IMR-90 (cell line): ENCODE results near the gene DEFB110. TPM values are rescaled to one million over a fixed set of nuclear protein-coding genes. Genes with fewer than 3 reads are reported as not detected.
A peak's percentile ranks its signal among the peaks of the same experiment; 100 is the strongest.

Source experiments
- ATAC-seq: fragments of 200-7000 bp; cut with Tn5 transposase; 2 replicates; pipeline ENCODE4 v1.9.1; 2020; ENCODE audit warnings: low read depth, mild to moderate bottlenecking, moderate library complexity
- BruUV-seq: library from RNA; stranded (reverse); fragments of 400-500 nt; replicated peaks from 2 replicates; lab custom pipeline; 2021; lab: Mats Ljungman, UMichigan
- CTCF ChIA-PET: fragments of 300-600 bp; formaldehyde crosslinking; extraction: SDS; loops from one replicate; lab custom pipeline; 2021; ENCODE audit warnings: antibody characterized with exemption; lab: Yijun Ruan, JAX
- POLR2A ChIA-PET: fragments of 300-600 bp; sonication (Branson Sonifier 250); formaldehyde crosslinking; loops from one replicate; lab custom pipeline; 2022; ENCODE audit warnings: antibody characterized with exemption; ENCODE audit not compliant: unreplicated experiment; lab: Charles Lee
- DNase-seq: peaks from one replicate; pipeline ENCODE4 v3.0.0; 2013
- H2AFZ ChIP-seq: replicated peaks from 2 replicates; pipeline ENCODE3; 2013; ENCODE audit warnings: low read length, mild to moderate bottlenecking; ENCODE audit not compliant: poor library complexity
- H2AK5ac ChIP-seq: 2 replicates; pipeline ENCODE4 v1.6.1; 2013; ENCODE audit warnings: low read depth, low read length, inconsistent platforms
- H2AK9ac ChIP-seq: replicated peaks from 2 replicates; pipeline ENCODE3; 2013; ENCODE audit warnings: mild to moderate bottlenecking, low read depth, low read length, moderate library complexity; ENCODE audit not compliant: poor library complexity
- H2BK120ac ChIP-seq: 2 replicates; pipeline ENCODE4 v1.6.1; 2013; ENCODE audit warnings: low read depth, low read length, inconsistent platforms
- H2BK15ac ChIP-seq: 3 replicates; pipeline ENCODE4 v1.6.1; 2013; ENCODE audit warnings: low read depth, low read length, inconsistent platforms
- H2BK20ac ChIP-seq: 2 replicates; pipeline ENCODE4 v1.6.1; 2013; ENCODE audit warnings: low read depth, mild to moderate bottlenecking, inconsistent platforms, low read length, moderate library complexity
- H2BK5ac ChIP-seq: 2 replicates; pipeline ENCODE4 v1.6.1; 2013; ENCODE audit warnings: mild to moderate bottlenecking, low read depth, low read length, inconsistent platforms; ENCODE audit not compliant: poor library complexity, severe bottlenecking
- H3K14ac ChIP-seq: replicated peaks from 2 replicates; pipeline ENCODE4 v1.6.1; 2013; ENCODE audit warnings: low read depth, low read length, inconsistent platforms
- H3K18ac ChIP-seq: 2 replicates; pipeline ENCODE4 v1.6.1; 2013; ENCODE audit warnings: low read depth, low read length, control low read depth
- H3K23ac ChIP-seq: 2 replicates; pipeline ENCODE4 v1.6.1; 2013; ENCODE audit warnings: low read depth, low read length, inconsistent platforms
- H3K27ac ChIP-seq: 2 replicates; pipeline ENCODE4 v1.5.1; 2013; ENCODE audit warnings: mild to moderate bottlenecking, control low read depth, low read length; ENCODE audit not compliant: insufficient read depth
- H3K27me3 ChIP-seq: 2 replicates; pipeline ENCODE4 v1.6.1; 2013; ENCODE audit warnings: low read length; ENCODE audit not compliant: control insufficient read depth, insufficient read depth
- H3K36me3 ChIP-seq: 2 replicates; pipeline ENCODE4 v1.6.1; 2013; ENCODE audit warnings: low read length, mixed read lengths; ENCODE audit not compliant: control insufficient read depth, insufficient read depth
- H3K4ac ChIP-seq: 2 replicates; pipeline ENCODE4 v1.6.1; 2013; ENCODE audit warnings: low read depth, low read length, inconsistent platforms
- H3K4me1 ChIP-seq: 2 replicates; pipeline ENCODE4 v1.6.1; 2013; ENCODE audit warnings: low read length, mixed read lengths; ENCODE audit not compliant: control insufficient read depth, insufficient read depth
- H3K4me2 ChIP-seq: 2 replicates; pipeline ENCODE4 v1.6.1; 2013; ENCODE audit warnings: low read depth, mild to moderate bottlenecking, control low read depth, low read length, moderate library complexity
- H3K4me3 ChIP-seq: 2 replicates; pipeline ENCODE4 v1.5.1; 2013; ENCODE audit warnings: low read depth, mild to moderate bottlenecking, control low read depth, low read length, moderate library complexity; ENCODE audit not compliant: insufficient read depth
- H3K56ac ChIP-seq: 2 replicates; pipeline ENCODE4 v1.6.1; 2013; ENCODE audit warnings: low read length, inconsistent platforms; ENCODE audit not compliant: insufficient read depth; ENCODE audit errors: extremely low read depth
- H3K79me1 ChIP-seq, 2 experiments: 2 replicates each; pipeline ENCODE4 v1.6.1; 2013; ENCODE audit warnings: low read length in 2 of 2, inconsistent platforms in 1 of 2, low read depth in 1 of 2
- H3K9ac ChIP-seq: 2 replicates; pipeline ENCODE4 v1.6.1; 2013; ENCODE audit warnings: low read depth, low read length, control low read depth
- H3K9me1 ChIP-seq: 2 replicates; pipeline ENCODE4 v1.6.1; 2013; ENCODE audit warnings: low read length, inconsistent platforms; ENCODE audit not compliant: insufficient read depth
- H3K9me3 ChIP-seq: 2 replicates; pipeline ENCODE4 v1.6.1; 2013; ENCODE audit warnings: low read length; ENCODE audit not compliant: control insufficient read depth, insufficient read depth
- H4K20me1 ChIP-seq: 2 replicates; pipeline ENCODE4 v1.6.1; 2013; ENCODE audit warnings: low read length, inconsistent platforms; ENCODE audit not compliant: insufficient read depth
- H4K5ac ChIP-seq: 2 replicates; pipeline ENCODE4 v1.6.1; 2013; ENCODE audit warnings: mild to moderate bottlenecking, low read depth, low read length, control low read depth
- H4K8ac ChIP-seq, 2 experiments: 2 replicates each; pipeline ENCODE4 v1.6.1; 2013; ENCODE audit warnings: low read depth in 2 of 2, low read length in 2 of 2, control low read depth in 1 of 2, inconsistent platforms in 1 of 2
- H4K91ac ChIP-seq: 2 replicates; pipeline ENCODE4 v1.6.1; 2013; ENCODE audit warnings: low read depth, low read length, inconsistent platforms; ENCODE audit not compliant: insufficient read depth
- BHLHE40 ChIP-seq: fragments of 150-350 bp; IDR thresholded peaks from 2 replicates; pipeline ENCODE4 v1.6.1; 2016; ENCODE audit warnings: mild to moderate bottlenecking, low read depth, low read length
- CHD1 ChIP-seq: IDR thresholded peaks from 2 replicates; pipeline ENCODE4 v1.6.1; 2012; ENCODE audit warnings: low read depth, low read length, improper control_type of control experiment
- CTCF ChIP-seq: conservative IDR thresholded peaks from 2 replicates; pipeline ENCODE4 v1.5.1; 2012; ENCODE audit warnings: mild to moderate bottlenecking, low read depth, low read length, improper control_type of control experiment
- MAFK ChIP-seq: IDR thresholded peaks from 2 replicates; pipeline ENCODE4 v1.6.1; 2012; ENCODE audit warnings: low read depth, low read length, improper control_type of control experiment
- MAZ ChIP-seq: IDR thresholded peaks from 2 replicates; pipeline ENCODE4 v1.6.1; 2012; ENCODE audit warnings: low read depth, mild to moderate bottlenecking, low read length, improper control_type of control experiment, moderate library complexity, borderline replicate concordance
- NFE2L2 ChIP-seq: fragments of 150-350 bp; IDR thresholded peaks from 2 replicates; pipeline ENCODE4 v1.6.1; 2016; ENCODE audit warnings: low read depth, mild to moderate bottlenecking, low read length
- POLR2A ChIP-seq: IDR thresholded peaks from 2 replicates; pipeline ENCODE4 v1.6.1; 2012; ENCODE audit warnings: mild to moderate bottlenecking, low read depth, low read length
- RAD21 ChIP-seq: IDR thresholded peaks from 2 replicates; pipeline ENCODE4 v1.6.1; 2012; ENCODE audit warnings: low read length, improper control_type of control experiment
- RCOR1 ChIP-seq: IDR thresholded peaks from 2 replicates; pipeline ENCODE4 v1.6.1; 2012; ENCODE audit warnings: mild to moderate bottlenecking, low read length, improper control_type of control experiment; ENCODE audit not compliant: insufficient replicate concordance
- RFX5 ChIP-seq: IDR thresholded peaks from 2 replicates; pipeline ENCODE4 v1.8.0; 2012; ENCODE audit warnings: low read depth, mild to moderate bottlenecking, low read length, moderate library complexity
- SMC3 ChIP-seq: fragments of 150-350 bp; IDR thresholded peaks from 2 replicates; pipeline ENCODE4 v1.6.1; 2016; ENCODE audit warnings: low read depth, mild to moderate bottlenecking, antibody characterized with exemption, low read length, moderate library complexity
- USF2 ChIP-seq: fragments of 150-350 bp; IDR thresholded peaks from 2 replicates; pipeline ENCODE4 v1.6.1; 2017; ENCODE audit warnings: mild to moderate bottlenecking, antibody characterized with exemption, low read length, low read depth
- WGBS, 2 experiments: methylation state at CpG; one replicate each; pipeline versions ENCODE4 v1.1.5 to v1.1.7; 2013; ENCODE audit warnings: missing lambda C conversion rate in 2 of 2; ENCODE audit not compliant: insufficient read length in 1 of 2; ENCODE audit errors: extremely low coverage in 2 of 2; 5-methylcytosine and 5-hydroxymethylcytosine counted together
- dilution Hi-C: fragments of 300-500 bp; cut with HindIII; formaldehyde crosslinking; loops from one replicate; pipeline ENCODE4 v1.14.3; 2018; ENCODE audit warnings: low sequenced_read_pairs; ENCODE audit not compliant: unreplicated experiment
- in situ Hi-C: fragments of 300-500 bp; cut with MboI; formaldehyde crosslinking; loops from 3 replicates; pipeline ENCODE4 v1.14.3; 2019; ENCODE audit warnings: low sequenced_read_pairs, inconsistent platforms, mixed read lengths
- intact Hi-C: fragments of 100-400 bp; cut with micrococcal nuclease; formaldehyde crosslinking; loops from 2 replicates; pipeline ENCODE4 v1.10.0; 2022
- polyA plus RNA-seq, 3 experiments: library from polyadenylated mRNA; depleted of rRNA; stranded (reverse); fragments of >200 nt; gene quantifications; 2 replicates each; pipeline ENCODE4 v1.2.3, GENCODE V29; 2012; ENCODE audit warnings: low replicate concordance in 1 of 3
- total RNA-seq: library from RNA; depleted of rRNA; stranded (reverse); fragments of >200 nt; gene quantifications from 2 replicates; pipeline ENCODE4 v1.2.3, GENCODE V29; 2012
- TF ChIP-seq, protein P1 (sequence below): fragments of 150-350 bp; IDR thresholded peaks from 2 replicates; pipeline ENCODE4 v1.6.1; 2016; ENCODE audit warnings: low read depth, mild to moderate bottlenecking, low read length, moderate library complexity, borderline replicate concordance

DEFB110 gene
- total and polyA plus RNA-seq, 2 of the 4 experiments (the other 2 are of a cell fraction) = not detected

- no peaks in the 10 kb centered on the region for H3K9me3 ChIP-seq
- in situ Hi-C loops (no loop called here), intact Hi-C loops (no loop called here), dilution Hi-C loops (no loop called here)
- CTCF ChIA-PET = no interaction called here
- POLR2A ChIA-PET = no interaction called here
- no peak overlapping the region for H4K5ac ChIP-seq
- no peaks in the 10 kb centered on the region for H3K4me1 ChIP-seq
- no peak overlapping the region for H3K14ac ChIP-seq
- no peak overlapping the region for H2AFZ ChIP-seq
- WGBS, 2 experiments = no CpG with 5 or more reads among the region's 2 CpGs
- H2AK5ac ChIP-seq = no peak overlapping the region
- H2AK9ac ChIP-seq = no peak overlapping the region
- no peak overlapping the region for H3K9ac ChIP-seq
- H3K4ac ChIP-seq = no peak overlapping the region
- no peaks in the 10 kb centered on the region for H4K20me1 ChIP-seq
- BruUV-seq = no TSS peak
- H4K91ac ChIP-seq = no peak overlapping the region
- no peak overlapping the region for H3K23ac ChIP-seq
- H3K4me2 ChIP-seq = no peak overlapping the region
- no peak overlapping the region for H3K56ac ChIP-seq
- H3K18ac ChIP-seq = no peak overlapping the region
- H3K27me3 ChIP-seq = no peaks in the 10 kb centered on the region
- TF ChIP-seq USF2 (no peak), POLR2A (no peak), SMC3 (no peak), CHD1 (no peak), MAZ (no peak), NFE2L2 (no peak), CTCF (no peak; the same call in 1 of the 2 replicates), RFX5 (no peak), BHLHE40 (no peak), RCOR1 (no peak), MAFK (no peak), RAD21 (no peak)
- TF ChIP-seq, protein P1, sequence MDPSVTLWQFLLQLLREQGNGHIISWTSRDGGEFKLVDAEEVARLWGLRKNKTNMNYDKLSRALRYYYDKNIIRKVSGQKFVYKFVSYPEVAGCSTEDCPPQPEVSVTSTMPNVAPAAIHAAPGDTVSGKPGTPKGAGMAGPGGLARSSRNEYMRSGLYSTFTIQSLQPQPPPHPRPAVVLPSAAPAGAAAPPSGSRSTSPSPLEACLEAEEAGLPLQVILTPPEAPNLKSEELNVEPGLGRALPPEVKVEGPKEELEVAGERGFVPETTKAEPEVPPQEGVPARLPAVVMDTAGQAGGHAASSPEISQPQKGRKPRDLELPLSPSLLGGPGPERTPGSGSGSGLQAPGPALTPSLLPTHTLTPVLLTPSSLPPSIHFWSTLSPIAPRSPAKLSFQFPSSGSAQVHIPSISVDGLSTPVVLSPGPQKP = no peak
- H2BK15ac ChIP-seq = no peak overlapping the region
- H4K8ac ChIP-seq = no peak overlapping the region
- H3K4me3 ChIP-seq = no peak overlapping the region
- no peaks in the 10 kb centered on the region for H3K9me1 ChIP-seq
- H3K27ac ChIP-seq = no peak overlapping the region
- H2BK5ac ChIP-seq = no peak overlapping the region
- DNase-seq (peak; percentile 0), ATAC-seq (no peak)
- H3K36me3 ChIP-seq = no peaks in the 10 kb centered on the region
- H2BK120ac ChIP-seq = no peak overlapping the region
- no peaks in the 10 kb centered on the region for H3K79me1 ChIP-seq
- no peak overlapping the region for H2BK20ac ChIP-seq
Observed at GRCh38 chr6:50062051-50062450, 40.3 kb upstream of the DEFB110 start.
